Kidney tubule cell (primary cell): ENCODE measurements around the gene KLHL4.
"Not testable (repeated sequence)": the region's sequence is repeated elsewhere in the genome, so short reads cannot be mapped to it uniquely, and the experiment has no call there.

Source experiments
- DNase-seq: peaks from one replicate; pipeline ENCODE4 v3.0.0-alpha.2; 2018; ENCODE audit warnings: low spot score

The KLHL4 gene, protein sequence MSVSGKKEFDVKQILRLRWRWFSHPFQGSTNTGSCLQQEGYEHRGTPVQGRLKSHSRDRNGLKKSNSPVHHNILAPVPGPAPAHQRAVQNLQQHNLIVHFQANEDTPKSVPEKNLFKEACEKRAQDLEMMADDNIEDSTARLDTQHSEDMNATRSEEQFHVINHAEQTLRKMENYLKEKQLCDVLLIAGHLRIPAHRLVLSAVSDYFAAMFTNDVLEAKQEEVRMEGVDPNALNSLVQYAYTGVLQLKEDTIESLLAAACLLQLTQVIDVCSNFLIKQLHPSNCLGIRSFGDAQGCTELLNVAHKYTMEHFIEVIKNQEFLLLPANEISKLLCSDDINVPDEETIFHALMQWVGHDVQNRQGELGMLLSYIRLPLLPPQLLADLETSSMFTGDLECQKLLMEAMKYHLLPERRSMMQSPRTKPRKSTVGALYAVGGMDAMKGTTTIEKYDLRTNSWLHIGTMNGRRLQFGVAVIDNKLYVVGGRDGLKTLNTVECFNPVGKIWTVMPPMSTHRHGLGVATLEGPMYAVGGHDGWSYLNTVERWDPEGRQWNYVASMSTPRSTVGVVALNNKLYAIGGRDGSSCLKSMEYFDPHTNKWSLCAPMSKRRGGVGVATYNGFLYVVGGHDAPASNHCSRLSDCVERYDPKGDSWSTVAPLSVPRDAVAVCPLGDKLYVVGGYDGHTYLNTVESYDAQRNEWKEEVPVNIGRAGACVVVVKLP

DNA sequence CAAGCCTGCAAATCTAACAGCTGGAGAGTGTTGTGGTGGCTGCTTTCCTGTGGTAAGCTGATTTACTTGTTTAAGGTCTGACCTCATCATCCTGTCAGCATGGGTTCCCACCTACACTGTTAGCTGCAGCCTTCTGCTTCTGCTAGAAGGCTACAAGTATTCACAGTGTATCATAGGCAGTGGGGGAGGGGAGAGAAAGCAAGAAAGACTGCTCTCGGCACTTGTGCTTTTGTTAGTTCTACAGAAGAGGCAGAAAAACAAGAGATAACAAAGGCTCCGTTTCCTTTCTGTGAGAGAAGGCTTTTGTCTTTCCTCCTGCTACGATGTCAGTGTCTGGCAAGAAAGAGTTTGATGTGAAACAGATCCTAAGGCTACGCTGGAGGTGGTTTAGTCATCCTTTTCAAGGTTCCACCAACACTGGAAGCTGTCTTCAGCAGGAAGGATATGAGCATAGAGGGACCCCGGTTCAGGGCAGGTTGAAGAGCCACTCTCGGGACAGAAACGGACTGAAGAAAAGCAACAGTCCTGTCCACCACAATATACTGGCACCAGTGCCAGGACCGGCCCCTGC is at the start of gene KLHL4:
TSS of gene KLHL4 (plus strand) at position 232 of the 571 bp plus-strand sequence. CDS start at position 324, 92 bp downstream.
- peak; percentile 77 for DNase-seq

DNA sequence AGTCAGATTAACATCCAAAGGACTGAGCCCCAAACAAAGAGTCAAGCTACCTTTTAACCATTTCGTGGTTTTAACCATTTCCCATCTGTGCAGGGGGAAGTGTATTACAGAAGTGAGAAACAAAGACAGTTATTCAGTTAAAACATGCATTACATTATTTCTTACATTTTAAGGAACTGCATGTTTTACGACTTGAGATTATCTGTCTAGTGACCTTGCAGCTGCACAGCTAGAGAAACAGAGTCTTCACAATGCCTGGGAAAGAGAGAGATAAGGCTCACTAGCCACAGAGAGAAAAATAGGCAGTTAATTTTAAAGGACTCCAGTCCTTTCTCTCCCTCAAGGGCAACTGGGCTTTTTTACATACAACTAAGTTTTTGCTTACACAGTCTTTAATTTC is 48.7 kb upstream of the KLHL4 start:
- DNase-seq = no peak

DNA sequence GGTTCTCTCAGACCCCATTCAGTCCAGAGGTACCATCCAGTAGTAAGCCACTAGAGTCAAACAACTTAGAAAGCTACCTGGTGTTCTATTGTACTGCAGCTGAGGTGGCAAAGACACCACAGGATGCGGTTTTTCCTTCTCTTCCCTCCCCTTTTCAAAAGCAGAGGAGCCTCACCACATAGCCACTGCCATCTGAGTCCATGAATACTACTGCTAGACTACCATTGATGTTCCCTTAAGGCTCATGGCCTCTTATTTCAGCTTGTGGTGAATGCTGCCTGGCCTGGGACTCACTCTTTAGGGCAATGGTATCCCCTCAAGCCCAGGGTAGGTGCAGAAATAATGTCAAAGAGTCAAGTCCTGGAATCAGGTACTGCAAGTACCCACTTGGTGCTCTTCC is 41.8 kb upstream of the KLHL4 start:
- DNase-seq = no peak

DNA sequence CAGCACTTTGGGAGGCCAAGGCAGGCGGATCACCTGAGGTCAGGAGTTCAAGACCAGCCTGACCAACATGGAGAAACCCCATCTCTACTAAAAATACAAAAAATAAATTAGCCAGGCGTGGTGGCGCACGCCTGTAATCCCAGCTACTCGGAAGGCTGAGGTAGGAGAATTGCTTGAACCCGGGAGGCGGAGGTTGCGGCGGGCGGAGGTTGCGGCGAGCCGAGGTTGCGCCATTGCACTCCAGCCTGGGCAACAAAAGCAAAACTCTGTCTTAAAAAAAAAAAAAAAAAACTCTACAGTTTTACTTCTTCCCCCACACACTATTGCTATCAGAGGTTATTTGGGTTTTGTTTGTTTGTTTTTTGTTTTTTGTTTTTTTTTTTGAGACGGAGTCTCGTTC is 38.9 kb upstream of the KLHL4 start:
- DNase-seq = not testable (repeated sequence)

DNA sequence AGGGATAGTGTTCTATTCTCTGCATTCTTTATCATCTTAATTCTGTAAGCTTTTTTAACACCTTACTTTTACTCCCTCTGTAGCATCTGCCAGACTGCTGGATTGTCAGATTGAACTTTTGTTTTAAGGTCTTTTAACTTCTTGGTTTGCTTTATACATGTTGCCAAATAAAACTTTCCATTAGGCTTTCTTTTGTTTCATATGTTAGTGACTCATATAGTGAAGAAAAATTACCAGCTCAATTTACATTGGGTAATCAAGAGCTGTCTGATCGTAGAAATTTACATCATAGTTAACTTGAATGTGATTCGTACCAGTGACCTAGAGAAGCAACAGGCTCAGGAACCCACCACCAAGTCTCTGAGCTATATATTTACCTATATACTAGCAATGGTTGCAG is 28.5 kb upstream of the KLHL4 start:
- no peak for DNase-seq

DNA sequence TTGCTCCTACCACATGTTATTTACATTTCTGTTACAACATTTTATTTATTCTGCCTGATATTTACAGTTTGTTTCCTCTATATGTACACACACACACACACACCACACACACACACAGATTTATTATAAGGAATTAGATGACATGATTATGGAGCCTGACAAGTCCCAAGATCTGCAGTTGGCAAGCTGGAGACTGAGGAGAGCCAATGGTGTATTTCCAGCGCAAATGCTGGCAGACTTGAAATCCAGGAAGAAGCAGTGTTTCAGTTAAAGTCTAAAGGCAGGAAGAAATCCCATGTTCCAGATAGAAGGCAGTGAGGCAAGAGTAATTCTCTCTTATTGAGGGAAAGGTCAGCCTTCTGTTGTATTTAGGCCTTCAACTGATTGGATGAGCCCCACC is 1.8 kb upstream of the KLHL4 start:
- no peak for DNase-seq

DNA sequence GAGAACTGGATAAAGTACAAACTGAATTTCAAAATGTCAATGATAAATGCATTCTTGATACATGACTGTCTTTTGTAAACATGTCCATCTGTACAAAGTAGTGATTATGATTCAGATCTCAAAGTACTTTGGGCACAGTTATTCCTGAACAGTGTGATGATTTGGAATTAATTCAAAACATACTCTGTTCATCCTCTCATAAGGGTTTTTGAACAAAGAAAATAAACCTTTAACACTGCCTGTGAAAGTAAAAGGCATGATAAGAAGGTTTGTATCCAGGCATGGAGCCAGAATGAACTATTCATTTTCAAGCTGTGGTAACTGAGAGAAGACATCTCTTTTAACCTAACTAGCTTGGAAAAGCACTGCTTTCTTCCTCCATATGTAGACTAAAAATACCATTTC is 883 bp upstream of the KLHL4 start:
- peak; percentile 28 for DNase-seq

DNA sequence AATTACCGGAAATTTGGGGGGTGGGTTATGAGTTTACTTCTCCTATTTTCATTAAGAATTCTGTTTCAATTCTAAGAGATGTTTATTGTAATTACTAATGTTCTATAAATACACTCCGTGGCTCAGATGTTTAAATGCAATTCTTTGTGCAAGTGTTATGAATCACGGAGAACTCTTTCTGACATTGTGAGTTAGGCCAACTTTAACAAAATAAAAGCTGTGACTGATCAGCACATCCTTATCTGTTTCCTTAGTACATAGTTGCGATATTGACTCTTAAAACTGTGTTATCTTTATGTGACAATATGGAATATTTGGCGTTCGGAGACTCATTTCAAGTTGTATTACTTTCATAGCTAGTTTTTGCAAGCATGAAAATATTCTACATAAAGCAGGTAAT is 902 bp downstream of the KLHL4 start:
- peak; percentile 4 for DNase-seq

DNA sequence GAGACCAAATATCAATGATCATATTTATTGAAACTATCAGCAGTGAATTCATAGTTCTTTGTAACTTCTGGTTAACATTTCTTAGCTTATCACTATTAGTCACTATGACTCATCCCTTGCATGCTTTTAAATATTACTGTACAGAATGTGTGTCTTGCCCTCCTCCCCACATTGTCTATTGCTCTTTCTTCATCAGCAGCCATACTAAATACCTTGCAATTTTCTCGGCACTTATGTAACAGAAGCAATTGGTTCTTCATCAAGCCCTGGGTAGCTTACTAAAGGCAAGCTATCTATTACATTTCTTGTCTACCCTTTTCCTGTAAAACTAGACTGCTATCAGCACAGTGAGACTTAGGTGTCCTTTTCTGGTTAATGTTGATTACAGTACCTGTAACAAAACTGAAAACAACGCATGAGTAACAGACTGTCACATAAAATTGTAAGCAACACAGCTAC is 8.2 kb downstream of the KLHL4 start:
- DNase-seq = peak; percentile 51

DNA sequence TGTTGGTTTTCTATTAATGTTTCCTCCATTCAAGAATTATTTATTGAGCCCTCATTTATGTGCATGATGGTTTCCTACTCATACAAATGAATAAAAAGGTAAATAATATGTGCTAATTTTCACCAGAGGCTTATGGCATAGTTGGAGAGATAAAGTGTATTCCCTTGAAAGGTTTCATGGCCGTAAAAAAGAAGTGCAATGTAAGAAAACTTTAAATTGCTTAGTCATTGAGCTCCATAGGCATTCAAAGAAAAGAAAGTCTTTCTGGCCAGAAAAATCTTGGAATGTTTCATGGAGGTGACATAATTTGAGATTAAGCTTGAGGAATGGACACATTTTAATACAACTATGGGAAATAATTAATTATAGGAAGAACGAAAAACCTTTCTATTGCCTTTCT is 8.7 kb downstream of the KLHL4 start:
- DNase-seq = no peak

DNA sequence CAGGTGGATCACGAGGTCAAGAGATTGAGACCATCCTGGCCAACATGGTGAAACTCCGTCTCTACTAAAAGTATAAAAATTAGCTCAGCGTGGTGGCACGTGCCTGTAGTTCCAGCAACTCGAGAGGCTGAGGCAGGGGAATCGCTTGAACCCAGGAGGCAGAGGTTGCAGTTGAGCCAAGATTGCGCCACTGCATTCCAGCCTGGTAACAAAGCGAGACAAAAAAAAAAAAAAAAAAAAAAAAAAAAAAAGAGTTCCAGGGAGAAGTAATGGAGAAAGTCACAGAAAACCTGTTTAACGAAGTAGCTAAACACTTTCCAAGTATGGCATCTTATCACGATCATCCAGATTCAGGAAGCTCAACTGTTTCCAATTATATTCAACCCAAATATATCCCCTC is 10.9 kb downstream of the KLHL4 start:
- peak; percentile 1 for DNase-seq

DNA sequence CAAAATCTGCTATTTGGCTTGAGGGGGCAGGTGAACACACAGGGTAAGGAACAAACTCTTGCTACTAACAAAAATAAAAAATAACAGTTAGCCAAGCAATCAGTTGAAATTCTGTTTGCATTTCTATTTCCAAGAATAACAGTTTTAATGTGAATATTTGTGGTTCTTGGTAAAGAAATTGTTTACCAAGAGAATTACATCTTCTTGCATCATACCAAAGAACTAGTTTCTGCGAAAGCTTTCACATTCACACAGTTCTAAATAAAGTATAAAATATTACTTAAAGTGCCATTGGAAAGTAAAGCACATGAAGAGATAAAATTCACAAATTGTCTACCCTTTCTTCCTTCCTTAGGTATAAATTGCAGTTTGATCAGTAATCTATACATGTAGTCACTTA is 54.4 kb downstream of the KLHL4 start:
- DNase-seq = no peak

DNA sequence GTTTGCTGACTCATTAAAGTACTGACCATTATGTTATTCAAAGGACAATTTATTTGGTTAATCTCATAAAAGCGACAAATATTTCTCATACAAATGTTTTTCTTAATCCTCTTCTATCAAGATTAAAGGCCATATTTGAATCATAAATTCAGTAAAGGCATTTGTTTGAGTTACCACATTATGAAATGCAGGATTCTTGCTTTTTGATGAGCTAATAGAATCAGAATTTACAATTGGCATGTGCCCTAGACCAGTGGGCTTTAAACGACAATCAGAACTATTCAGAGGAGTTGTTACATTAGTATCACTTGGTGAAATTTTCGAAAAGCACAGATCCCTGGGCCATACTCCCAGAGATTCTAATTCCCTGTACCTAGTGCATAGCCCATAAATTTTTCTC is 55.3 kb downstream of the KLHL4 start:
- no peak for DNase-seq

DNA sequence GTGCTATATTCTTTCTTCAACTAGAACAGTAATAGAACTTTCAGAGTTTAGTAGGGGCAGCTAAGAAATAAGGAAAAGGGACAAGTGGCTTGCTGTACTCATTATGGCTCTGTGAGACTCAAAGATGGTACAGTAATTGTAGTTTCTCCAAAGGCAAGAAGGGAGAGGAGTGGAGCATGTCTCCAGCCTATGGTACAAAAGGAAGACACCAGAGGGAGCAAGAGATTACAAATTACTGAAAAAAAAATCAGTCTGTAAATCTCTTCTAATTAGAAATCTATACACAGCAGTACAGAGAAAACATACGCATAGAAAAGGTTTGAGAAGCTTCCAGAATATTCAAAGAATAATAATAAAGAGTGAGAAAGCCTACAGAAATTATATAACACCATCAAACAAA is 61.4 kb downstream of the KLHL4 start:
- DNase-seq = no peak

DNA sequence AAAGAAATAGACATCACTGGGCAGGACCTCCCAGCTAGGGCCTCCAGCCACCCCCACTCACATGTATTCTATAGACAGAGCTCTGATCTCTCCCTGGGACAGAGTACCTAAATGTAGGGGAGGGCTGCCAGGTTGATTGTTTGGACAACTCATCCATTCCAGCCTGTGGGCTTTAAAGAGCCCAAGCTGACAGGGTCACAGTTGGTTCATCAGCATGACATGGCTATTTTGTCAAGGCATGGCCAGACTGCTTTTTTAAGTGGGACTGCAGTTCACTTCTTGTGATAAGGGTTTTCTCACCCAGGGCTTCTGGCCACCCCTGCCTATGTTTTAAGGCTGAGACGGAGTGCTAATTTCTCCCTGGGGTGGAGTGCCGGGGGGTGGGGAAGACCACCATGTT is 63.3 kb downstream of the KLHL4 start:
- no peak for DNase-seq

DNA sequence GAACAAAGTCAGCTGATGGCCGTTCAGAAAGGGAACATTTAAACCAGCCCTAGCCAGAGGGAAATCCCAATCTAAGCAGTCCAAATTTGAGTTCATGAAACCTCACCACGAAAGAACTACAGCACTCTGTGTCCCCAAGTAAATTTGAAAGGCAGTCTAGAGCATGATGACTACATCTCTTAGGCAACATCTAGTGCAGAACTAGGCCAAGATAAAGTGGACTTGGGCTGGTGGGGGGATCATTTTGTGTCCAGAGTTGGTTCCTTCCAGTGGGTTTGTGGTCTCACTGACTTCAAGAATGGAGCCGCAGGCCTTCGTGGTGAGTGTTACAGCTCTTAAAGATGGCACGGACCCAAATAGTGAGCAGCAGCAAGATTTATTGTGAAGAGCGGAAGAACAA is 64.9 kb downstream of the KLHL4 start:
- no peak for DNase-seq

DNA sequence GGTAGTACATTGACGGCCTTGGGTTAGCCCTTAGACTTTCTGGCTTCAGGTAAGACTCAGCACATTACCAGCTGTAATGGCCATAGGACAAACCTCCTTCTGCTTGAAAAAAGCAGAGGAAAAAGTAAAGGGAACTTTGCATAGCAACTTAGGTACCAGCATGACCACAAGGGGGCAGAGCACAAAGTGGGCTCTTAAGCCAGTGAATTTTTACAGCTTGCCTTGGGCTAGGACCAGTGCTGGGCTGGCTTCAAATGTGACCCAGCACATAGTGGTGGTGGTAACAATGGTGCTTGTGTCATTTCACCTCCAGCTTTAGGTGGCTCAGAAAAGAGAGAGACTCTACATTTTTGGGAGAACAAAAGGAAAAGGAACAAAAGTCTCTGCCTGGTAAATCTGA is 66.1 kb downstream of the KLHL4 start:
- DNase-seq = peak; percentile 23

DNA sequence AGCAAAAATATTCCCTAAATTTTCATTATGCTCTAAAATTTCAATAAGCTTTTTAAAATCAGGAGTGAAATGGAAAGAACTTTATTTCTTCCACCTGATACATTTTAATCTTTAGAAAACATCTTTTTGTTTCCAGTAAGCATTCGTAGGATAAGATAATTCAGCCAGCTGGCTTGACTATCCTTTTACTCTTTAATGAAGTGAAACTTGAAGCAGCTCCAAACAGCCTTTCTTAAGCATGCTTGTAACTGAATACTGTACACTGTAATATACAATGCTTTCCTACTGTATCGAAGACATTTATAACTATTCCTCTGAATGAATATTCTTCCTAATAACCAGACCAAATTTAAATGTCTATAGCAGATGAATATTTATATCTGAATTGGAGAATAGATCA is 98.8 kb downstream of the KLHL4 start:
- no peak for DNase-seq

DNA sequence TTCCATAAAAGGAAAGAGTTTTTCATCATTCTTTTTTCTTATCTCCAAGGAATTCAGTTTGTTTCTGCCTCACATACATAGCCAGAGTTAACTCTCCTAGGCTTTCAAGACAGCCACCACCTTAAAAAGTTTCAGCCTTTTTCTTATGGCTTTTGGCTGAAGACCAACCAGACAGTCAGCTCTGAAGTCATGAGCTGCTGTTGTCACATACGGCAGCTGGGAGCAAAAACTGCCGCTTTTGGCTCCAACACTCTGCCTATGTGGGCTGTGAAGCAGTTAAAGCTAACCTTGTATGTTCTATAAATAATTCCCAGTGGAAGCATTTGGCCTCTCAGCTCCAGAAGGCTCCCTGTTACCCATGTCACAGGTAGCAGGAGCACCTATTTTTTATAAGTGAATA is 104.1 kb downstream of the KLHL4 start:
- DNase-seq = no peak

DNA sequence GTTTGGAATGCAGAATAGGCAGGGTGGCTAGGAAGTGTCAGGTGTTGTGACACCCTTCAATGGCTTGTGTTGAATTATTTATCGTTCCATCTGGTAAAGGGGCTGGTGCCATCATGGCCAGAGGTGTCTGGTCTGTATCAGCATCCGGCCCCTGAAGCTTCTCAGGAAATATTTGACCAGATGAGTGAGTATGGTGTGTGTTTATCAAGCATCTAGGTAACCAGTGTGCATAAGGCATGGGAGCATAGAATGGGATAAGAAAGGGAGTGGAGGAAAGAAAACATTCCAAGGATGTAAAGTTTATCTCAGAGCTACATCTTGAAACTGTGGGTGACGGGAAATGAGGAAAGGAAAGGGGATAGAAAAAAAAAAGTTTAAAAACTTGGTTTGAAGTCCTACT is 109.4 kb downstream of the KLHL4 start:
- no peak for DNase-seq

DNA sequence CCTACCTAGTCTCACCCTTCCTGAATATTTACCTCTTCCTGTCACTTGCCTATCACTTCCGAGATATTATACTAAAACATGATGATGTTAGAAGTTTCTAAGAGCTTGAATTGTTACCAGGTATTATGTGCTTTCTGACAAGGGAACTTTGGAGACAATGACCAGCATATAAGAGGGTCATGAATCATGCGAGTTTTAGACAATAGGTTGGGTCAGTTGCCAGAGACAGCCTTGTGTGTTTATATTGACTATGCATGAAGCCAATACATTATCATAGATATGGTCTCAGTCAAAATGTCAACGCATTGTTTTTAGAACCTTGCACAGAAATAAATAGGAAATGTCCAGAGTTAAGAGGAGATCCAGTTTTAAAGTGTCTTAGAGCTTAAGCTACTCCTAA is 116.8 kb downstream of the KLHL4 start:
- DNase-seq = no peak

DNA sequence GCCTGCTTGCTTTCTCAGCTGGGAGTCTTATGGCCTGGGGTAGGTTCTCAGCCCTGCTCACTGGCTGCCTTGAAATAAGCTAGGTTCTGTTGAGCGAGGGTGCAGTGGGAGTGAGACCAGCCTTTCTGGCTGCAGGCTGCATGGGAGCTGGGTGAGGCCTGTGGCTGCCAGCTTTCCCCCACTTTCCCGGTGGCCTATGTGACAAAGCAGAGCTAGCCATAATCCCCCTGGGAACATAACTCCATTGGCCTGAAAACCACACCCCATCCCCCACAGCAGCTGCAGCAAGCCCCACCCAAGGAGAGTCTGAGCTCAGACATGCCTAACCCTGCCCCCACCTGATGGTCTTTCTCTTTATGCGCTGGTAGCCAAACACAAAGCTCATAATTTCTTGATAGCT is 118.9 kb downstream of the KLHL4 start:
- DNase-seq = no peak

DNA sequence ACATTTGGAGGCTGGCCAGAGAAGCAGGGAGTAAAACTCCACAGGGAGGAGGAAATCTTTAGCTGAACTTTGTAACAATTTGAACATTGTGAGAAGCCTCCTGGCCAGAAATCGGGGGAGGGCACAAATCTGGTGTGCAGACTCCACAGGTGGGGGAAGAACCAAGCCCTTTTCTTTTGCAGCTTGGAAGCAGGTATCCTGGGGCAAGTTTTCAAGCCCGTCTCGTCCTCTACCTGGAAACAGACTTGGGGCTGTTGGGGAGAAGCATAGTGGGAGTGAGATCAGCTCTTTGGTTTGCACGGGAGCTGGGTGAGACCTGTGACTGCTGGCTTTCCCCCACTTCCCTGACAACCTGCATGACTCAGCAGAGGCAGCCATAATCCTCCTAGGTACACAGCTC is 123.8 kb downstream of the KLHL4 start:
- not testable (repeated sequence) for DNase-seq
